GM19035 (cell line): ENCODE data around the gene ERMN.
"Not testable (repeated sequence)": the region's sequence is repeated elsewhere in the genome, so short reads cannot be mapped to it uniquely, and the experiment has no call there.

Experiments
- ATAC-seq: cut with Tn5 transposase; IDR thresholded peaks from one replicate; pipeline ENCODE4 v1.9.1; 2021; ENCODE audit not compliant: unreplicated experiment

The ERMN gene

DNA sequence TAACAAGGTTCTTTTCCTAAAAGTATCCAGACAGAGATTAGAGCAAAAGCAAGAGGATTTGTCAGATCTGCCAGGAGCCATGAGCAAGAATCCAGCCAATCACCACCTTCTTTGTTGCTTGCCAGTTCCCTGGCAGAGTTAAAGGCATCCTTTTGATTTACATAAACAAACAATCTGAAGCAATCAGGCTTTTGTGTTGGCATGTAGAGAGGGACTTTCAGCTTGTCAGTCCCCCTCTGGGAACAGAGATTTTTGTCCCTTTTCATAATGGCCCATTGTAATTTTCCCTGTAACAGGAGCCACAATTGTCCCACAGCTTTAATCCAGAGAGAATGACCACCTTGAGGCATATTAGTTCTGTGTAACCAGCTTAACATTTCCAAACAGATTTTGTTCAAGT lies at the start of gene ERMN:
Gene ERMN, minus strand, starts transcription at position 39 of the 400 bp plus-strand sequence. CDS start 182 bp downstream, outside the sequence.
- no peak for ATAC-seq

DNA sequence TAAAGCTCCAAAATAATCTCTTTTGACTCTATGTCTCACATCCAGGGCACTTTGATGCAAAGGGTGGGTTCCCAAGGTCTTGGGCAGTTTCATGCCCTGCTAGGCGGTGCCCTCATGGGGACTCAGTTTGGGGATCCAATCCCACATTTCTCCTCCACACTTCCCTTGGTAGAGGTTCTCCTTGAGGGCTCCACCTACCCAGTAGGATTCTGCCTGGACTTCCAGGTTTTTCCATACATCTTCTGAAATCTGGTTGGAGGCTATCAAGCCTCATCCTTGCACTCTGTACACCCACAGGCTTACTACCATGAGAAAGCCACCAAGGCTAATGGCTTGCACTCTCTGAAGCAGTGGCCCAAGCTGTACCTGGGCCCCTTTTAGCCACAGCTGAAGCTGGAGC lies 49.8 kb upstream of the ERMN start:
- no peak for ATAC-seq

- ATAC-seq: not testable (repeated sequence)
These were observed 42.9 kb upstream of the ERMN start for GRCh38 chr2:157368508-157368907.

DNA sequence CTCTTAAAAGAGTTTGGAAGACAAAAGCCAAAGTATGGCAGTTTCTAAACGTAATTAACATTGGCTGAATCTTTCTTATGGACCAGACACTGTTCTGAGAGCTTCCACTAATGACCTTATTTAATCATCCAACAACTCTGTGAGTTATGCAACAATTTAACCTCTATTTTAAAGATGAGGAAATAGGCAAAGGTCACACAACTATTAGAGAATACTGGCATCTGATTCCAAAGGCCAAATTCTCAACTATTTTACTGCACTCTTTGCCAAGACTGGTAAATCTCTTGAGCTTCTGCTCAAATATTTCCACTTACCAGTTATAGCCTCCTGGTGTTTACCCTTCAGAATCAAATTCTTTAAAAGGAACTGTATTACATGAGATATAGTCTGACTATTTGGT lies 42.1 kb upstream of the ERMN start:
- ATAC-seq: no peak

- peak; percentile 88 for ATAC-seq
These were observed 38.8 kb upstream of the ERMN start for GRCh38 chr2:157364257-157364974.

GRCh38 chr2:157363612-157364101 lies 38.0 kb upstream of the ERMN start:
- ATAC-seq: peak; percentile 42

GRCh38 chr2:157362627-157363026 lies 37.0 kb upstream of the ERMN start:
- ATAC-seq: no peak

DNA sequence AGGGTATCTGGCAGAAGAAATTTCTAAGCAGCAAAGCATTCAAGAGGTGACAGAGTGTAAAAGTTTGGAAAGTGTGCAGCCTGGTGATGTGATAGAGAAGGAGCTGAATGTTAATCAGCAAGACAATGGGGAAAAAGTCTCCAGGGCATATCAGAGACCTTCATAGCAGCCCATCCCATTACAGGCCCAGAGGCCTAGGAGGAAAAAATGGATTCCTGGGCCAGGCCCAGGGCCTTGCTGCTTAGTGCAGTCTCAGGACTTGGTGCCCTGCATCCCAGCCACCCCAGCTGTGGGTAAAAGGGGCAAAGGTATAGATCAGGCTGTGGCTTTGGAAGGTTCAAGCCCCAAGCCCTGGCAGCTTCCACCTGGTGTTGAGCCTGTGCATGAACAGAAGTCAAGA lies 35.9 kb upstream of the ERMN start:
- ATAC-seq: no peak

GRCh38 chr2:157359628-157360027 lies 34.0 kb upstream of the ERMN start:
- no peak for ATAC-seq

DNA sequence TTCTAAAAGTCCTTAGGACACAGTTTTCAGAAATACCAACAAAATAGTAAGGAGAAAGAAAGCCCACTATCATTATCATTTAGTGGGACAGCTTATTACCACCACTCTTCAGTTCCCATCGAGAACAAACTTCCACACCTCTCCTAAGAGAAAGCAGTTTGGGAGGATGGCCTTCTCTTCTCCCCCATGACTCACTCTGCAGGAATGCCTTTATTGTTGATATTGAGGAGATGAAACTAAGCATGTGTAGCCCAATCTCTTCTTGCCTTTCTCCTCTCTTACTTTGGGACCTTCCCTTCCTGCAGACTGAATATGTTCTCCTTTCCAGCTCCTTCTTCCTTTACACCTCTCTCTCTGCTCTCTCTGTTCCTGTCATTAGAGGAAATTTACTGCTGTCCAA lies 30.0 kb upstream of the ERMN start:
- no peak for ATAC-seq

DNA sequence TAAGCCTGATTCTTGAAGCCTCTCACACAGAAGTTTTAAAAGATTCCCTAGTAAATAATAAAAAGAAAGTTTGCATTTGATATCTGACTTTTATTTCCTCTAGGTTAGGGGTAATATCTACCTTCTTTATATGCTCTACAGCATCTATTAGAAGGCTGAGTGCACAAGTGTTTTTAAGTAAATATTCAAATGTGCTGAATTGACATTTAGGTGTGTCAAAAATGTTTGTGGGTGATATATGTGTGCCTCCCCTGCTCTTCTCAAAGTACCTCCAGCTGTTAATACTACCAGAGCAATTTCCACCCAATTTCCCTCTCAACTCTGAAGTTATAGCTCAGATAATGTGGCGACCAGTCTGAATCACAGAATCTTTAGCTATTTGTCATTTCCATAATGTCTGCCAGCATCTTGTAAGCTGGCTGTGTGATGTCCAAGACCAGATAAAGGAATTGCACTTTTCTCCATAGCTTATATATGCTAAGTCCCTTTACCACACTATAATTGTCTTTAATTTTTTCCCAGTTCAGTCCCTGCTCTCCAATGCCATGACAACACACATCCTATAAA lies 24.4 kb upstream of the ERMN start:
- no peak for ATAC-seq

DNA sequence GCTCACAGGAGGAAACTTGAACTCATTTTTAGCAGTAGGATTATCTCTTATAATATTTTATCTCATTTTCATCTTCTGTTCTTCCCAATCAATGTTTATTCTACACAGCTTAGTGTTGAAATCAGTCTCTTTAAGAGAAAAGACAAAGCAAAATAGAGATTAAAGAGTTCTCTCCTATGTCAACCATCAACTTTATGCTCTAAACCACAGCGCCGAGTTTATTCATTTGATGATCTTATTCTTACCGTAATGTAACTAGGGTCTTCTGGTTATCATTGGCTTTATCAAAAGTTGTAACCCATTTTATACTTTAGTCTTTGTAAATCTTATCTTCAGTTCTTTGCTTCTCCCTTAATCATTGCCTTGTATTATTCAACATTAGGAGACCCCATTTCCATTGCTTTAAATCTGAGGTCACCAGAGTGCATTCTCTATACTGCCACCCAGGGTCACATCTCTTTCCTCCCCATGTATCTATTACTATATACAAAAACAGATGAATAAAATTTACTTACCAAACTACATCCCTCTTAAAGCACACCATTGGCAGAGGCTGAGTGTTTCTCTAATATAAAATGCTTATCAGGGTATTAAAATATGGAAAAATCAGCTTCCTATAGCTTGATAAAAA lies 22.8 kb upstream of the ERMN start:
- ATAC-seq: no peak

- ATAC-seq: no peak
These were observed 20.2 kb upstream of the ERMN start for GRCh38 chr2:157345647-157346389.

- ATAC-seq: not testable (repeated sequence)
These were observed 15.8 kb upstream of the ERMN start for GRCh38 chr2:157341381-157341780.

- ATAC-seq: no peak
These were observed 14.5 kb upstream of the ERMN start for GRCh38 chr2:157339965-157340655.

- no peak for ATAC-seq
These were observed 12.4 kb upstream of the ERMN start for GRCh38 chr2:157337978-157338377.

GRCh38 chr2:157336137-157337010 lies 10.8 kb upstream of the ERMN start:
- ATAC-seq: peak; percentile 67

- ATAC-seq: no peak
These were observed 9.2 kb upstream of the ERMN start for GRCh38 chr2:157334797-157335196.

DNA sequence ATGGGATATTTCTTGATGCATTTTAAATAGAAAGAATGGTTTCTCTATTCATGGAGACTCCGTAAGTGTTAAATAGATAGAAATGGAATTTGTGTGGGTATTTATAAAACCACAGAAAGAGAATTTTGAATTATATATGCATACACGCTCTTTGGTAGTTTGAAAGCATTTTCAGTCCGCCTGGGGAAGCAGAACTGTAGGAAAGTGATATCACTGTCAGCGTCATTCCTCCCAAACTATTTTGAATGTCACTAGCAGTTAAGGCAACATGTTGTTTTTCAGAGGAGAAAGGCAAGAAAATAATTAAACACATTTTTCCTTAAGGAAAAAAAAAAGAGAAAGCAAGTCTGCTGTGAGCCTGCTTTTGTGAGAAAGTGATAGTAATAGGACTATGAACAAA lies 8.7 kb upstream of the ERMN start:
- ATAC-seq: no peak
